Neural cell (in vitro differentiated cells): ENCODE measurements around the gene ADM.

Experiments
- EP300 ChIP-seq: fragments of 450-650 bp; conservative IDR thresholded peaks from 2 replicates; pipeline ENCODE4 v1.6.1; 2014; ENCODE audit warnings: antibody characterized with exemption, mild to moderate bottlenecking, moderate library complexity; ENCODE audit not compliant: poor library complexity, severe bottlenecking
- MXI1 ChIP-seq: fragments of 450-650 bp; conservative IDR thresholded peaks from 2 replicates; pipeline ENCODE4 v1.6.1; 2014; ENCODE audit warnings: antibody characterized with exemption, mild to moderate bottlenecking; ENCODE audit not compliant: poor library complexity, severe bottlenecking
- POLR2AphosphoS5 ChIP-seq: IDR thresholded peaks from 2 replicates; pipeline ENCODE4 v1.6.1; 2012
- RAD21 ChIP-seq: fragments of 450-650 bp; conservative IDR thresholded peaks from 2 replicates; pipeline ENCODE4 v1.6.1; 2014; ENCODE audit warnings: antibody characterized with exemption, mild to moderate bottlenecking, moderate library complexity
- SMC3 ChIP-seq: fragments of 450-650 bp; conservative IDR thresholded peaks from 2 replicates; pipeline ENCODE4 v1.6.1; 2014; ENCODE audit warnings: antibody characterized with exemption, mild to moderate bottlenecking, moderate library complexity; ENCODE audit not compliant: poor library complexity
- TF ChIP-seq, protein P1 (sequence below): fragments of 450-650 bp; IDR thresholded peaks from 2 replicates; pipeline ENCODE4 v1.5.1; 2014; ENCODE audit warnings: antibody characterized with exemption, mild to moderate bottlenecking, moderate library complexity; ENCODE audit not compliant: poor library complexity, severe bottlenecking
- TF ChIP-seq, protein P2 (sequence below): IDR thresholded peaks from 2 replicates; pipeline ENCODE4 v1.6.1; 2012; ENCODE audit warnings: borderline replicate concordance

DNA sequence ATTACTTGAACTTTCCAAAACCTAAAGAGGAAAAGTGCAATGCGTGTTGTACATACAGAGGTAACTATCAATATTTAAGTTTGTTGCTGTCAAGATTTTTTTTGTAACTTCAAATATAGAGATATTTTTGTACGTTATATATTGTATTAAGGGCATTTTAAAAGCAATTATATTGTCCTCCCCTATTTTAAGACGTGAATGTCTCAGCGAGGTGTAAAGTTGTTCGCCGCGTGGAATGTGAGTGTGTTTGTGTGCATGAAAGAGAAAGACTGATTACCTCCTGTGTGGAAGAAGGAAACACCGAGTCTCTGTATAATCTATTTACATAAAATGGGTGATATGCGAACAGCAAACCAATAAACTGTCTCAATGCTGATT, 2.1 kb downstream of the ADM start:
- TF ChIP-seq, protein P1, sequence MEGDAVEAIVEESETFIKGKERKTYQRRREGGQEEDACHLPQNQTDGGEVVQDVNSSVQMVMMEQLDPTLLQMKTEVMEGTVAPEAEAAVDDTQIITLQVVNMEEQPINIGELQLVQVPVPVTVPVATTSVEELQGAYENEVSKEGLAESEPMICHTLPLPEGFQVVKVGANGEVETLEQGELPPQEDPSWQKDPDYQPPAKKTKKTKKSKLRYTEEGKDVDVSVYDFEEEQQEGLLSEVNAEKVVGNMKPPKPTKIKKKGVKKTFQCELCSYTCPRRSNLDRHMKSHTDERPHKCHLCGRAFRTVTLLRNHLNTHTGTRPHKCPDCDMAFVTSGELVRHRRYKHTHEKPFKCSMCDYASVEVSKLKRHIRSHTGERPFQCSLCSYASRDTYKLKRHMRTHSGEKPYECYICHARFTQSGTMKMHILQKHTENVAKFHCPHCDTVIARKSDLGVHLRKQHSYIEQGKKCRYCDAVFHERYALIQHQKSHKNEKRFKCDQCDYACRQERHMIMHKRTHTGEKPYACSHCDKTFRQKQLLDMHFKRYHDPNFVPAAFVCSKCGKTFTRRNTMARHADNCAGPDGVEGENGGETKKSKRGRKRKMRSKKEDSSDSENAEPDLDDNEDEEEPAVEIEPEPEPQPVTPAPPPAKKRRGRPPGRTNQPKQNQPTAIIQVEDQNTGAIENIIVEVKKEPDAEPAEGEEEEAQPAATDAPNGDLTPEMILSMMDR = no peak
- TF ChIP-seq MXI1 (no peak), POLR2AphosphoS5 (no peak), SMC3 (no peak), RAD21 (no peak), EP300 (no peak)
- TF ChIP-seq, protein P2, sequence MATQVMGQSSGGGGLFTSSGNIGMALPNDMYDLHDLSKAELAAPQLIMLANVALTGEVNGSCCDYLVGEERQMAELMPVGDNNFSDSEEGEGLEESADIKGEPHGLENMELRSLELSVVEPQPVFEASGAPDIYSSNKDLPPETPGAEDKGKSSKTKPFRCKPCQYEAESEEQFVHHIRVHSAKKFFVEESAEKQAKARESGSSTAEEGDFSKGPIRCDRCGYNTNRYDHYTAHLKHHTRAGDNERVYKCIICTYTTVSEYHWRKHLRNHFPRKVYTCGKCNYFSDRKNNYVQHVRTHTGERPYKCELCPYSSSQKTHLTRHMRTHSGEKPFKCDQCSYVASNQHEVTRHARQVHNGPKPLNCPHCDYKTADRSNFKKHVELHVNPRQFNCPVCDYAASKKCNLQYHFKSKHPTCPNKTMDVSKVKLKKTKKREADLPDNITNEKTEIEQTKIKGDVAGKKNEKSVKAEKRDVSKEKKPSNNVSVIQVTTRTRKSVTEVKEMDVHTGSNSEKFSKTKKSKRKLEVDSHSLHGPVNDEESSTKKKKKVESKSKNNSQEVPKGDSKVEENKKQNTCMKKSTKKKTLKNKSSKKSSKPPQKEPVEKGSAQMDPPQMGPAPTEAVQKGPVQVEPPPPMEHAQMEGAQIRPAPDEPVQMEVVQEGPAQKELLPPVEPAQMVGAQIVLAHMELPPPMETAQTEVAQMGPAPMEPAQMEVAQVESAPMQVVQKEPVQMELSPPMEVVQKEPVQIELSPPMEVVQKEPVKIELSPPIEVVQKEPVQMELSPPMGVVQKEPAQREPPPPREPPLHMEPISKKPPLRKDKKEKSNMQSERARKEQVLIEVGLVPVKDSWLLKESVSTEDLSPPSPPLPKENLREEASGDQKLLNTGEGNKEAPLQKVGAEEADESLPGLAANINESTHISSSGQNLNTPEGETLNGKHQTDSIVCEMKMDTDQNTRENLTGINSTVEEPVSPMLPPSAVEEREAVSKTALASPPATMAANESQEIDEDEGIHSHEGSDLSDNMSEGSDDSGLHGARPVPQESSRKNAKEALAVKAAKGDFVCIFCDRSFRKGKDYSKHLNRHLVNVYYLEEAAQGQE = no peak
